Lung (tissue), 12 donors: ENCODE measurements around the gene ERBIN. TPM values are rescaled to one million over a fixed set of nuclear protein-coding genes. Genes with fewer than 3 reads are reported as not detected.

Experiments
- ATAC-seq: fragments of 200-7000 bp; cut with Tn5 transposase; one replicate; pipeline ENCODE4 v1.9.1; 2020; ENCODE audit warnings: moderate number of reproducible peaks; ENCODE audit not compliant: insufficient read depth, low FRiP score
- DNase-seq, 3 donors: peaks; one replicate each; pipeline ENCODE4 v3.0.0-alpha.2; 2013 to 2017
- H3K27ac ChIP-seq, 2 donors: one replicate each; pipeline ENCODE4 v1.5.1; 2013; ENCODE audit warnings: mild to moderate bottlenecking in 2 of 2, moderate library complexity in 2 of 2, control low read depth in 1 of 2, inconsistent platforms in 1 of 2, low read depth in 1 of 2, low read length in 1 of 2
- H3K27me3 ChIP-seq, 3 donors: one replicate each; pipeline ENCODE4 v1.5.1; 2013; ENCODE audit warnings: low read length in 2 of 3; ENCODE audit not compliant: control insufficient read depth in 3 of 3, insufficient read depth in 3 of 3
- H3K36me3 ChIP-seq, 4 donors: one replicate each; pipeline ENCODE4 v1.5.1; 2013; ENCODE audit warnings: low read length in 4 of 4, mild to moderate bottlenecking in 1 of 4, moderate library complexity in 1 of 4; ENCODE audit not compliant: control insufficient read depth in 4 of 4, insufficient read depth in 4 of 4
- H3K4me1 ChIP-seq, 5 donors: one replicate each; pipeline ENCODE4 v1.5.1; 2013; ENCODE audit warnings: low read length in 5 of 5, mild to moderate bottlenecking in 2 of 5, moderate library complexity in 1 of 5; ENCODE audit not compliant: control insufficient read depth in 5 of 5, insufficient read depth in 5 of 5
- H3K4me3 ChIP-seq: one replicate; pipeline ENCODE4 v1.5.1; 2013; ENCODE audit warnings: mild to moderate bottlenecking, control low read depth, moderate library complexity
- H3K9ac ChIP-seq, 2 donors: one replicate each; pipeline ENCODE4 v1.5.1; 2013; ENCODE audit warnings: low read length in 2 of 2, control low read depth in 1 of 2; ENCODE audit not compliant: insufficient read depth in 1 of 2
- H3K9me3 ChIP-seq, 4 donors: one replicate each; pipeline ENCODE4 v1.5.1; 2013; ENCODE audit warnings: low read length in 3 of 4, mild to moderate bottlenecking in 1 of 4, moderate library complexity in 1 of 4; ENCODE audit not compliant: control insufficient read depth in 4 of 4, insufficient read depth in 3 of 4
- CTCF ChIP-seq: IDR thresholded peaks from 2 replicates; pipeline ENCODE4 v1.5.1; 2012; ENCODE audit warnings: mild to moderate bottlenecking; ENCODE audit errors: control extremely low read depth, extremely low read depth
- WGBS, 2 donors: extraction: QIAGEN DNeasy Blood & Tissue Kit; methylation state at CpG; one replicate each; pipeline ENCODE4 v1.1.7; 2013; 5-methylcytosine and 5-hydroxymethylcytosine counted together
- polyA plus RNA-seq, 2 donors: library from polyadenylated mRNA; stranded (reverse); fragments of 200-250 nt; gene quantifications; one replicate each; pipeline ENCODE4 v1.2.1, GENCODE V29; 2013
- total RNA-seq, 2 donors: library from RNA; depleted of rRNA in 1 of 2; stranded (reverse); fragments of >200 nt in 1 of 2; gene quantifications; one replicate each; pipeline ENCODE4 v1.2.1, GENCODE V29; 2014 to 2021
- donor health status: control.
- donor health status: control.
- donor health status: Bipolar disorder and iron deficiency.
- donor health status: healthy.
- donor health status: DM: yes; HTN: yes; CAD: no.

The ERBIN gene
- total and polyA plus RNA-seq, 4 donors: 13.8 to 235 (median 41.9) TPM

GRCh38 chr5:65916066-65916465 is 10.3 kb upstream of the ERBIN start:
- 72 to 88% methylated on average over 3 of the region's 3 CpGs for WGBS, 2 donors
- H3K4me1 ChIP-seq: peaks cover 0 to 3% (median 0%) of the 10 kb centered on the region in 5 donors
- ATAC-seq: no peak

DNA sequence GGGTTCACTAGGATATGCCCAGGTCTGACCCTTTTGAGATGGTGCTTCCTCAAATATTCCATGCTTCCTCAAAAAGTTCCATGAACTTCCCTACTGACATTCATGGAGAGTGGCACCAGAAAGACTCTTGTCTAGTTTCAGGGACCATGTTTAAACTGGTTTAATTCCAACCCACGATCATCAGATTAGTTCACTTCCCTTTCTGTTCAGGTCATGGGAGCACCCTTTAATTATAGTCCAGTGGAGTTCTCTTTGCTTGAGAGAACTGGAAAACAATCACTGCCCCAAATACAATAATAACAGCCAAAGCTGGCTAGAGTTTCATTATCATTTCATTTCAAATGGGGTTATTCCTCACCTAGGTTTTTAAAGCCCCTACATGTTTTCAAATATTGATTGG is 9.7 kb upstream of the ERBIN start:
- WGBS, 2 donors: 22 to 37% methylated on average over 1 of the region's 1 CpG
- ATAC-seq: no peak

More at GRCh38 chr5:65916066-65916465, 10.3 kb upstream of the ERBIN start:
- no peak for TF ChIP-seq CTCF
- Histone ChIP-seq H3K27ac (no peak overlapping the region), H3K9ac (no peak overlapping the region), H3K36me3 (no peaks in the 10 kb centered on the region), H3K9me3 (no peaks in the 10 kb centered on the region), H3K27me3 (no peaks in the 10 kb centered on the region), H3K4me3 (no peak overlapping the region)
- no peak for DNase-seq

DNA sequence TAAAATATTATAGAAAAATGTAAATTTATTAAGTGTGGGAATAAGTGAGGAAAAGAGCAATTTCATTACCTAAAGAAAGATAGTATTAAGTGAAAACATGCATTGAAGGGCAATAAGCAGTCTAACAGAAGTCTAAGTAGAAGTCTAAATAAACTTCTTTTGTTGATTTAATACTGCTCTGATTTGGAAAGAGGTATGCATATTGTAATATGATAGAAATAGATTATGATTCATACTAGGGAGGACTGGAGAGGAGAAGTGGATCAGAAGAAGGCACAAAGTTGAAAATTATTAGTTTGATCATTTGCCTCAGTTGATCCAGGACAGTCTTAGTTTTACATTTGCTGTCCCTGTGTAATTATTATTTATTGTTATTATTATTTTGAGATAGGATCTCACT is 6.6 kb upstream of the ERBIN start:
- H3K27ac ChIP-seq: no peak overlapping the region
- no peak overlapping the region for H3K4me3 ChIP-seq
- H3K9me3 ChIP-seq: no peaks in the 10 kb centered on the region
- H3K36me3 ChIP-seq: no peaks in the 10 kb centered on the region
- H3K9ac ChIP-seq: no peak overlapping the region
- TF ChIP-seq CTCF: no peak
- DNase-seq: no peak
- no peak for ATAC-seq
- H3K27me3 ChIP-seq: no peaks in the 10 kb centered on the region
- H3K4me1 ChIP-seq: peaks cover 0 to 8% (median 0%) of the 10 kb centered on the region in 5 donors

More for the DNA sequence above, 9.7 kb upstream of the ERBIN start:
- no peak for TF ChIP-seq CTCF
- H3K4me1 ChIP-seq: peaks cover 0 to 3% (median 0%) of the 10 kb centered on the region in 5 donors
- H3K27me3 ChIP-seq: no peaks in the 10 kb centered on the region
- no peak overlapping the region for H3K9ac ChIP-seq
- no peaks in the 10 kb centered on the region for H3K9me3 ChIP-seq
- H3K36me3 ChIP-seq: no peaks in the 10 kb centered on the region
- H3K27ac ChIP-seq: no peak overlapping the region
- H3K4me3 ChIP-seq: no peak overlapping the region
- DNase-seq: no peak

DNA sequence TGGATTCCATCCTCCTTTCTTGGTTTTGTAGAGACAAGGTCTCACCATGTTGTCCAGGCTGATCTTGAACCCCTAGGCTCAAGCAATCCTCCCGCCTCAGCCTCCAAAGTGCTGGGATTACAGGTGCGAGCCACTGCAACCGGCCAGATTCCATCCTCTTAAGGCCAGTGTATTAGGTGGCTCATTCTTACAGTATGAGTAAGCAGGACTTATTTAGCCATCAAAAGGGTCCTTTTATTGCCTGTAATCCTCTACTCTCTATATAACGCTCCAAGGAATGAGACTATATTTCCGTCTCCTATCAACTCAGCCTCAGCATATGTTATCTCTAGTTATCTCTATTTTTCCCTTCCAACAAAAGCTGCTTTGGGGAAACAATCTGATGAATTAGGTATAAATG is 3.0 kb upstream of the ERBIN start:
- no peak for TF ChIP-seq CTCF
- H3K4me3 ChIP-seq: no peak overlapping the region

More for the DNA sequence above, 3.0 kb upstream of the ERBIN start:
- Histone ChIP-seq H3K9ac (no peak overlapping the region), H3K4me1 (peaks cover 0 to 11% (median 0%) of the 10 kb centered on the region in 5 donors), H3K9me3 (no peaks in the 10 kb centered on the region), H3K36me3 (peaks cover 0 to 3% (median 0%) of the 10 kb centered on the region in 4 donors), H3K27me3 (no peaks in the 10 kb centered on the region), H3K27ac (no peak overlapping the region)
- 95 to 96% methylated on average over 5 of the region's 5 CpGs for WGBS, 2 donors
- no peak for ATAC-seq
- no peak for DNase-seq
